ENCODE measurements around the gene ELOVL5.

DNA sequence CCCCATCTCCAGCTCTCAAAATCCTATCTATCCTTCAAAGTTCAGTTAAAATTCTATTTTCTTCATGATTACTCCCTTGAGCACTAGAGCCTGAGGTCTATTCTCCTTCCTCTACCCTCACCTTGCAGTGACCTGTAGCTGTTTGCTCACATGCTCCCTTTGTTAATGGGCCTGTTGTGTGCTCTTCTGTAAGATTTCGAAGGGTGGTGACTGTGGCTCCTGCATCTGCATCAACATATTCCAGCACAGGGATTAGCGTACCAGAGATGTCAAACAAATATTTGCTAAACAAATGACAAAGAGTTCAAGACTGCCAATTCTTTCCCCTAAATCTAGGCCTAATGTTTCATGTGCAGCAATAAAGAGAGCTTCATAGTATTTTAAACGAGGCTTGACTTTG lies 69.5 kb downstream of the ELOVL5 start:
- TF ChIP-seq, protein P1, sequence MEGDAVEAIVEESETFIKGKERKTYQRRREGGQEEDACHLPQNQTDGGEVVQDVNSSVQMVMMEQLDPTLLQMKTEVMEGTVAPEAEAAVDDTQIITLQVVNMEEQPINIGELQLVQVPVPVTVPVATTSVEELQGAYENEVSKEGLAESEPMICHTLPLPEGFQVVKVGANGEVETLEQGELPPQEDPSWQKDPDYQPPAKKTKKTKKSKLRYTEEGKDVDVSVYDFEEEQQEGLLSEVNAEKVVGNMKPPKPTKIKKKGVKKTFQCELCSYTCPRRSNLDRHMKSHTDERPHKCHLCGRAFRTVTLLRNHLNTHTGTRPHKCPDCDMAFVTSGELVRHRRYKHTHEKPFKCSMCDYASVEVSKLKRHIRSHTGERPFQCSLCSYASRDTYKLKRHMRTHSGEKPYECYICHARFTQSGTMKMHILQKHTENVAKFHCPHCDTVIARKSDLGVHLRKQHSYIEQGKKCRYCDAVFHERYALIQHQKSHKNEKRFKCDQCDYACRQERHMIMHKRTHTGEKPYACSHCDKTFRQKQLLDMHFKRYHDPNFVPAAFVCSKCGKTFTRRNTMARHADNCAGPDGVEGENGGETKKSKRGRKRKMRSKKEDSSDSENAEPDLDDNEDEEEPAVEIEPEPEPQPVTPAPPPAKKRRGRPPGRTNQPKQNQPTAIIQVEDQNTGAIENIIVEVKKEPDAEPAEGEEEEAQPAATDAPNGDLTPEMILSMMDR (IDR thresholded peaks at IDR 0.05; ENCODE audit: low read length), result no peak
- no peak for TF ChIP-seq EZH2 (optimal IDR thresholded peaks at IDR 0.05; ENCODE audit: low read depth, low read length)

Measured in MM.1S (cell line).